GM18873 (cell line): Measurements from ENCODE around the gene PLCD3.
"Not testable (repeated sequence)": the region's sequence is repeated elsewhere in the genome, so short reads cannot be mapped to it uniquely, and the experiment has no call there.

Experiments used
- ATAC-seq: cut with Tn5 transposase; IDR thresholded peaks from one replicate; pipeline ENCODE4 v1.9.1; 2021; ENCODE audit warnings: mild to moderate bottlenecking, moderate library complexity, moderate number of reproducible peaks; ENCODE audit not compliant: unreplicated experiment, low FRiP score

The PLCD3 gene

GRCh38 chr17:45135192-45135977, 3.1 kb upstream of the PLCD3 start, which contains the start of gene ACBD4:
Gene ACBD4, plus strand, starts transcription at chr17:45135687. Its CDS starts 458 bp downstream, at chr17:45136145.
- ATAC-seq: peak; percentile 87

GRCh38 chr17:45132572-45133463, 503 bp upstream of the PLCD3 start:
- ATAC-seq: no peak

GRCh38 chr17:45131616-45132319, 547 bp downstream of the PLCD3 start:
- ATAC-seq: no peak

GRCh38 chr17:45130681-45131615, 1.4 kb downstream of the PLCD3 start:
- no peak for ATAC-seq

DNA sequence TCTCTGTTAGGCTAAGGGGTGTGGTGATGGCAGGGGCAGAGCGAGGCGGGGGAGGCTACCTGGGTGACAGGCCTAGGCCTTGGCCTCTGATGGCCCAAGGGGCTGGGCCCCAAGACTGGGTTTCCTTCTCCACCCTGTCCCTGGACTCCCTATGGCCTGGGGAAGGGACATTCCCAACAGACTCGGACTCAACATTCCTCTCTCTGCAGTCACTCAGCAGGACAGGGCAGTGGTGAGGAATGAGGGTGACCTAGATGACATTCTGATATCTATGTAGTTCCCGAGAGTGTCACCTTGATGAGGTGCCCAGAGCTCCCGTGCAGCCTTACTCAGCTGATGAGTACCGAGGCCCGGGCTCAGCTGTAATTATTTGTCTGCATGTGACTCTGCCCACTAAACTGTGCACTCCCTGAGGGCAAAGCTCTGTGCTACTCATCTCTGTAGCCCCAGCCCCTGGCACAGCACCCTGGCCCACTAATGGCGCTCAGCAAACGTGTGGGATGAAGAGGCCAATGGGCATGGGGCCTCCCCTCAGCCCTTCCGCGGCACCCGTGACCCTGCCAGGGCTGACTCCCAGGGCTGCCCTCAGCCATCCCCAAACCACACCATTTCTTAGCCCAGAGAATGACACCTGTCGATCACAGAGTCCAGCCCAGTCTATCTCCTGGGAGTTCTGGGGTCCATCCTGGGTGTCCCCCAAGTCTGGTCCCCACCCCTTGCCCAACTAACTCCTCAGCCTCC, 2.2 kb downstream of the PLCD3 start:
- ATAC-seq: no peak

GRCh38 chr17:45129426-45129939, 2.8 kb downstream of the PLCD3 start:
- ATAC-seq: no peak

DNA sequence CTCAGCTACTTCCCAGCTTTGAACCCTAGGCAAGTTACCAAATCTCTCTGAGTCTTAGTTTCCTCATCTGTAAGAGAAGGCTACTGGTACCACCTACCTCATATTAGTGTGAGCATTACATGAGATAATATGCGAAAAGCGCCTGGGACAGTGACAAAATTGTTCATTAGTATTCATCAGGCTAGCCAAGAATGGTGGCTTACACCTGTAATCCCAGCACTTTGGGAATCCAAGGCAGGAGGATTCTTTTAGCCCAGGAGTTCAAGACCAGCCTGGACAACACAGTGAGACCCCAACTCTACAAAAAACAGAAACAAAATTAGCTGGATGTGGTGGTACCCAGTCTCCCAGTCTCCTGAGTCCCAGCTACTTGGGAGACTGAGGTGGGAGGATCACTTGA, 3.3 kb downstream of the PLCD3 start:
- ATAC-seq: no peak

DNA sequence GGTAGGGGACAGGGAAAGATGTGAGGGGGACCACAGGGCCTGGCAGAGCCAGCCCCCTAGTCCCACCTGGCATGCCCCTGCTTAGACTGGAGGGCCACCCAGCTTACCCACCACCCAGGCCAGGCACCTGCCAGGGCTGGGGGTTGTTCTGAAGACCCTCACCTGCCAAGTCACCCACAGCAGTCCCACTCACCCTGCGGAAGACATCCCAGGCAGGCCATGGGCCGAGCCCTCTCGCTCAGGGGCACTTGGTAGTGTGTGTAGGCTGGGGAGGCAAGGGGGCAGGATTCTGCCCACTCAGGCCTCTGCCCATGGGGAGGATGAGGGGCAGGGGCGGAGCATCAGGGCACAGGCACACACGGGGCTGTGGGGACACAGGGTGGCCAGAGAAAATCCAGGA, 4.0 kb downstream of the PLCD3 start:
- ATAC-seq: no peak

- ATAC-seq: no peak
Observed at GRCh38 chr17:45127548-45128300, 4.6 kb downstream of the PLCD3 start.

- no peak for ATAC-seq
Observed at GRCh38 chr17:45127207-45127547, 5.1 kb downstream of the PLCD3 start.

GRCh38 chr17:45125509-45125908, 6.8 kb downstream of the PLCD3 start:
- ATAC-seq: no peak

DNA sequence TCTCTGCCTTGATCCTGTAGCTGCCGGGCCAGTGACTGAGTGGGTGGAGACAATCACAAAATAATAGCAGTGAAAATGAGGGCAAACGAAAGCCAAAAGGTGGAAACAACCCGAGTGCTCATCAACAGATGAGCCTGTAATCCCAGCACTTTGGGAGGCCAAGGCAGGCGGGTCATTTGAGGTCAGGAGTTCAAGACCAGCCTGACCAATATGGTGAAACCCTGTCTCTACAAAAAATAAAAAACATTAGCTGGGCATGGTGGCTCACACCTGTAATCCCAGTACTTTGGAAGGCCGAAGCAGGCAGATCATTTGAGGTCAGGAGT, 7.6 kb downstream of the PLCD3 start:
- not testable (repeated sequence) for ATAC-seq

DNA sequence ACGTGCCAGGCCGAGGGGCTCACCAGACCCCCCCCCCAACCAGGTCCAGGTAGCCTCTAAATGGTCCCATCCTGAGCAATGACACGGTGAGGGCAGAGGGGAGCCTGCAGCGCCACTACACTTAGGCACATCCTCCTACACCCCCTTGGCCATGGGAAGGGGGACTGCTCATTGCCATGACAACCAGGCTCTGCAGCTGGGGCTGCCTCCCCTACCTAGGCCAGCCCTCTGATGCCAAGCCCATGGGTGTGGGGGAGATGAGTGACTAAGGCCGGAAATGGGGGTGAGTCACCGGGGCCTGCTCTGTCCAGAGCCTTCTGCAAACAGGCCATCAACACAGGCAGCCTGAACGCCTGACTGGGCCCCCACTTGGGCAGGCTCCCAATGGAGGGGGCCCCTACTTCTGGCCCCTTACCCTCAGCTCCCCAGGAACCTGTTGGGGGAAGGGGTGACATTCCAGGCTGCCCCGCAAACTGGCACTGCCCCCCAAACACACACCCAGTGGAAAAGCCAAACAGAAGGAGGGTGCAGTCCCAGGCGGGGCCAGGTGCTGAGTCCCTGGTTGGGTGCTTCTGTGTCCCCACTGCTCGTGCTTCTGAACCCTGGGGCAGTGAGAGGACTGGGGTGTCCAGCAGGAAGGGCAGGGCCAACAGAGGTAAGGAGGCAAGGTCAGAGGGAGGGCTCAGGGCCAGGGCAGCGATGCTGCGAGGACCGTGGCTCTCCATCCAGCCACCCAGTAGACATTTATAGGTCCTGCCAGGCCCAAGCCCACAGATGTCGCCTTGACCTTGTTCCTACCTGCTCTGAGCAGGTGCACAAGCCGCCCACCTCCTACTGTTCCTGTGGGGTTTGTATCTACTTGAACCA, 8.2 kb downstream of the PLCD3 start:
- ATAC-seq: no peak

DNA sequence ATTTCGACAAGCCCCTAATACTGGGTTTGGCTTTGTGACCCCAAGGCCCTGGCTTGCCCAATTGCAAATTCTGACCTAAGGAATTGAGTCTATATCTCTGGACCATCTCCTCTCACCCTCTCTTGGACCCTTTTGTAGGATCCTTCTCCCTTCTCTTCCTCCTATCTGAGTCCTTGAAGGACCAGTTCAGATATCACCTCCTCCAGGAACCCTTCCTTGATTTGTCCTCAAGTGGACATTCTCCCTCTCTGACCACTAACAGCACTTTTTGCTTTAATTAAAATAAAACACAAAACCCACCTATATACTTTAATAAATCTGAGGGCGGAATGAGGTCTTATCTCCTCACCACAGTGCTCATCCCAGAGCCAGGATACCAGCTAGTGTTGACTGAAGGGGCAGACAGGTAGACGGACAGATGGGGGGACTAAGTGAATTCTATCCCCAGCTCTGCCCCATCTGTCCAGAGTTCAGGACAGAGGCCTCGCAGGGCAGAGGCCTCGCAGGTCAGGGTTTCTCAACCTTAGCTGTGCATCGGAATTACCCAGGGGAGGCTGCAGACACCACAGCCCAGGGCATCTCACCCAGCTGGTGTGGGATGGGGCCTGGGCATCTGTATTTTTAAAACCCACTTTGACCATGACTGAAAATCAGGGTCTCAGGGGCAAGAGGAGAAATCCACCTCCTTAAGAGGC, 9.1 kb downstream of the PLCD3 start:
- ATAC-seq: no peak

- ATAC-seq: no peak
Observed at GRCh38 chr17:45121055-45121454, 11.3 kb downstream of the PLCD3 start.

- ATAC-seq: no peak
Observed at GRCh38 chr17:45120558-45120957, 11.8 kb downstream of the PLCD3 start.

- no peak for ATAC-seq
Observed at GRCh38 chr17:45119964-45120363, 12.4 kb downstream of the PLCD3 start.
